HepG2 (cell line): ENCODE measurements around the gene DHRS11. TPM values are rescaled to one million over a fixed set of nuclear protein-coding genes. Genes with fewer than 3 reads are reported as not detected.

Source experiments
- BRD4 ChIP-seq: sonication (generic); formaldehyde crosslinking; IDR thresholded peaks from 2 replicates; pipeline ENCODE4 v1.4.0; 2020; ENCODE audit warnings: missing genetic modification reagents
- ETV5 ChIP-seq: IDR thresholded peaks from 2 replicates; pipeline ENCODE4 v1.6.1; 2018; ENCODE audit warnings: missing biosample characterization, missing genetic modification reagents, inconsistent platforms, borderline replicate concordance
- FOSL2 ChIP-seq: sonication (generic); formaldehyde crosslinking; IDR thresholded peaks from 2 replicates; pipeline ENCODE4 v1.4.0; 2020; ENCODE audit warnings: missing genetic modification reagents
- HDAC6 ChIP-seq: fragments of 200-600 bp; sonication (generic); IDR thresholded peaks from 2 replicates; pipeline ENCODE4 v1.7.0; 2017; ENCODE audit warnings: mild to moderate bottlenecking, antibody characterized with exemption, low read length, low read depth
- HNF4A ChIP-seq: sonication (generic); formaldehyde crosslinking; IDR thresholded peaks from 2 replicates; pipeline ENCODE4 v1.4.0; 2020; ENCODE audit warnings: missing genetic modification reagents
- HOXA3 ChIP-seq: sonication (generic); formaldehyde crosslinking; IDR thresholded peaks from 2 replicates; pipeline ENCODE4 v1.5.0; 2020; ENCODE audit warnings: missing genetic modification reagents
- PCBP1 ChIP-seq: fragments of 200-400 bp; formaldehyde crosslinking; IDR thresholded peaks from 2 replicates; pipeline ENCODE4 v1.6.1; 2017; ENCODE audit warnings: mild to moderate bottlenecking, low read depth, low read length, borderline replicate concordance
- TEF ChIP-seq: sonication (generic); formaldehyde crosslinking; IDR thresholded peaks from 2 replicates; pipeline ENCODE4 v1.5.0; 2020; ENCODE audit warnings: missing genetic modification reagents
- ZNF143 ChIP-seq: sonication (generic); formaldehyde crosslinking; IDR thresholded peaks from 2 replicates; pipeline ENCODE4 v1.4.0; 2020; ENCODE audit warnings: missing genetic modification reagents
- ZNF260 ChIP-seq: sonication (generic); formaldehyde crosslinking; IDR thresholded peaks from 2 replicates; pipeline ENCODE4 v1.4.0; 2020; ENCODE audit warnings: missing genetic modification reagents, low read depth, mild to moderate bottlenecking, borderline replicate concordance
- ZNF326 ChIP-seq: sonication (generic); formaldehyde crosslinking; IDR thresholded peaks from 2 replicates; pipeline ENCODE4 v1.4.0; 2020; ENCODE audit warnings: missing genetic modification reagents, borderline replicate concordance
- ZNF362 ChIP-seq: sonication (generic); formaldehyde crosslinking; IDR thresholded peaks from 2 replicates; pipeline ENCODE4 v1.4.0; 2020; ENCODE audit warnings: missing genetic modification reagents, mild to moderate bottlenecking, borderline replicate concordance
- ZNF687 ChIP-seq: sonication (generic); formaldehyde crosslinking; IDR thresholded peaks from 2 replicates; pipeline ENCODE4 v1.5.1; 2020; ENCODE audit warnings: mild to moderate bottlenecking, missing genetic modification reagents, moderate library complexity
- ZNF768 ChIP-seq: sonication (generic); formaldehyde crosslinking; IDR thresholded peaks from 2 replicates; pipeline ENCODE4 v1.4.0; 2020; ENCODE audit warnings: missing genetic modification reagents
- polyA plus RNA-seq, 8 experiments: library from polyadenylated mRNA; depleted of rRNA in 3 of 8; stranded (reverse) in 7 of 8; unstranded in 1 of 8; fragments of >200 nt; fragmentation: Illumina TruSeq in 4 of 8; extraction: Trizol in 4 of 8; gene quantifications; 2 replicates each; pipeline versions ENCODE4 v1.2.1 to v1.2.3, GENCODE V29; 2011 to 2016; ENCODE audit warnings: low read depth in 4 of 8, missing spikeins in 1 of 8, mixed read lengths in 1 of 8; ENCODE audit not compliant: insufficient read depth in 1 of 8
- total RNA-seq, 5 experiments: library from RNA; depleted of rRNA; stranded (reverse); fragments of >200 nt; fragmentation: Illumina TruSeq; extraction: Trizol; gene quantifications; 2 replicates each; pipeline ENCODE4 v1.2.3, GENCODE V29; 2016; ENCODE audit warnings: low read depth in 1 of 5
- TF ChIP-seq, protein P1 (sequence below): sonication (generic); formaldehyde crosslinking; IDR thresholded peaks from 2 replicates; pipeline ENCODE4 v1.4.0; 2020; ENCODE audit warnings: missing genetic modification reagents
- TF ChIP-seq, protein P2 (sequence below): sonication (generic); formaldehyde crosslinking; IDR thresholded peaks from 2 replicates; pipeline ENCODE4 v1.4.0; 2020; ENCODE audit warnings: missing genetic modification reagents, borderline replicate concordance

Gene DHRS11
- total and polyA plus RNA-seq, 2 of the 13 experiments (the other 11 are each of a cell fraction or from before 2014, with no cell fraction given), result 28.4 to 41.9 TPM

DNA sequence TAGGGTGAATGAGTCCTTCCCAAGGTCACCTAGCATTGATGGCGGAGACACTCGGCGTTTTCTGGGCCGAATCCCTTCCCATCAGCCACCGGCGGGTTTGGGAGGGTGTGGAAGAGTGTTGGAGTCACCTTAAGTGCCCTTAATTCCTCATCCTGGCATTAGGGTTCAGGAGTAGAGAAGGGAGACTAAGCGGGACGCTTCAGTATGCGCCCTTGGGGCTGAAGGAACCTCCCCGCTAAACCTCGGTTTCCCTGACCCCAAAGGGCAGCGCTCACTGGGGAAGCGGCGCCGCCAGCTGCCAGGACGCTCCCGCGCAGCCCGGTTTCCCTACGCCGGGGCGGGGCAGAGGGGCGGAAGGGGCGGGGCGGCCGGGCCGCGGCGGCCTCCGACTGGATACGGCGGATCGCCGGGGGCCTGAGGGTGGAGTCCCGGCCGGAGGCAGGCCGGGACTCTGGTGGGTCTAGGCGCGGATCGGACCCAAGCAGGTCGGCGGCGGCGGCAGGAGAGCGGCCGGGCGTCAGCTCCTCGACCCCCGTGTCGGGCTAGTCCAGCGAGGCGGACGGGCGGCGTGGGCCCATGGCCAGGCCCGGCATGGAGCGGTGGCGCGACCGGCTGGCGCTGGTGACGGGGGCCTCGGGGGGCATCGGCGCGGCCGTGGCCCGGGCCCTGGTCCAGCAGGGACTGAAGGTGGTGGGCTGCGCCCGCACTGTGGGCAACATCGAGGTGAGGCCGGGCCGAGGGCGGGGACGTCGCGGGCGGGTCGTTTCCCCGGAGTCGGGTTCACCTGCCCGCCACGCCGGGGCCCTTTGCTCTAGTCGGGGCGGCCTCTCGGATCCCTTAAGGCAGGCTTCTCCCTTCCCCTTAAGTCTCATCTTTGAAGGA, at the start of gene DHRS11 (continued):
- peak; percentile 61 for TF ChIP-seq ZNF687
- TF ChIP-seq ZNF143 (CRISPR knock-in tag), result peak; percentile 32; the same call in 1 of the 2 replicates
- TF ChIP-seq TEF (CRISPR knock-in tag), result no peak
- peak; percentile 20; the same call in 1 of the 2 replicates for TF ChIP-seq ETV5 (CRISPR knock-in tag)
- TF ChIP-seq, protein P1, sequence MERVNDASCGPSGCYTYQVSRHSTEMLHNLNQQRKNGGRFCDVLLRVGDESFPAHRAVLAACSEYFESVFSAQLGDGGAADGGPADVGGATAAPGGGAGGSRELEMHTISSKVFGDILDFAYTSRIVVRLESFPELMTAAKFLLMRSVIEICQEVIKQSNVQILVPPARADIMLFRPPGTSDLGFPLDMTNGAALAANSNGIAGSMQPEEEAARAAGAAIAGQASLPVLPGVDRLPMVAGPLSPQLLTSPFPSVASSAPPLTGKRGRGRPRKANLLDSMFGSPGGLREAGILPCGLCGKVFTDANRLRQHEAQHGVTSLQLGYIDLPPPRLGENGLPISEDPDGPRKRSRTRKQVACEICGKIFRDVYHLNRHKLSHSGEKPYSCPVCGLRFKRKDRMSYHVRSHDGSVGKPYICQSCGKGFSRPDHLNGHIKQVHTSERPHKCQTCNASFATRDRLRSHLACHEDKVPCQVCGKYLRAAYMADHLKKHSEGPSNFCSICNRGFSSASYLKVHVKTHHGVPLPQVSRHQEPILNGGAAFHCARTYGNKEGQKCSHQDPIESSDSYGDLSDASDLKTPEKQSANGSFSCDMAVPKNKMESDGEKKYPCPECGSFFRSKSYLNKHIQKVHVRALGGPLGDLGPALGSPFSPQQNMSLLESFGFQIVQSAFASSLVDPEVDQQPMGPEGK (CRISPR knock-in tag), result 0 out of 2 replicates have a peak, but pooled peaks have one; percentile 15
- TF ChIP-seq, protein P2, sequence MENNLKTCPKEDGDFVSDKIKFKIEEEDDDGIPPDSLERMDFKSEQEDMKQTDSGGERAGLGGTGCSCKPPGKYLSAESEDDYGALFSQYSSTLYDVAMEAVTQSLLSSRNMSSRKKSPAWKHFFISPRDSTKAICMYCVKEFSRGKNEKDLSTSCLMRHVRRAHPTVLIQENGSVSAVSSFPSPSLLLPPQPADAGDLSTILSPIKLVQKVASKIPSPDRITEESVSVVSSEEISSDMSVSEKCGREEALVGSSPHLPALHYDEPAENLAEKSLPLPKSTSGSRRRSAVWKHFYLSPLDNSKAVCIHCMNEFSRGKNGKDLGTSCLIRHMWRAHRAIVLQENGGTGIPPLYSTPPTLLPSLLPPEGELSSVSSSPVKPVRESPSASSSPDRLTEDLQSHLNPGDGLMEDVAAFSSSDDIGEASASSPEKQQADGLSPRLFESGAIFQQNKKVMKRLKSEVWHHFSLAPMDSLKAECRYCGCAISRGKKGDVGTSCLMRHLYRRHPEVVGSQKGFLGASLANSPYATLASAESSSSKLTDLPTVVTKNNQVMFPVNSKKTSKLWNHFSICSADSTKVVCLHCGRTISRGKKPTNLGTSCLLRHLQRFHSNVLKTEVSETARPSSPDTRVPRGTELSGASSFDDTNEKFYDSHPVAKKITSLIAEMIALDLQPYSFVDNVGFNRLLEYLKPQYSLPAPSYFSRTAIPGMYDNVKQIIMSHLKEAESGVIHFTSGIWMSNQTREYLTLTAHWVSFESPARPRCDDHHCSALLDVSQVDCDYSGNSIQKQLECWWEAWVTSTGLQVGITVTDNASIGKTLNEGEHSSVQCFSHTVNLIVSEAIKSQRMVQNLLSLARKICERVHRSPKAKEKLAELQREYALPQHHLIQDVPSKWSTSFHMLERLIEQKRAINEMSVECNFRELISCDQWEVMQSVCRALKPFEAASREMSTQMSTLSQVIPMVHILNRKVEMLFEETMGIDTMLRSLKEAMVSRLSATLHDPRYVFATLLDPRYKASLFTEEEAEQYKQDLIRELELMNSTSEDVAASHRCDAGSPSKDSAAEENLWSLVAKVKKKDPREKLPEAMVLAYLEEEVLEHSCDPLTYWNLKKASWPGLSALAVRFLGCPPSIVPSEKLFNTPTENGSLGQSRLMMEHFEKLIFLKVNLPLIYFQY (CRISPR knock-in tag), result no peak
- no peak for TF ChIP-seq ZNF362
- TF ChIP-seq PCBP1, result no peak
- no peak for TF ChIP-seq HNF4A (CRISPR knock-in tag)
- TF ChIP-seq HOXA3 (CRISPR knock-in tag), result 0 out of 2 replicates have a peak, but pooled peaks have one; percentile 17
- TF ChIP-seq FOSL2 (CRISPR knock-in tag), result no peak
- no peak for TF ChIP-seq ZNF260
- no peak; the same call in 1 of the 2 replicates for TF ChIP-seq BRD4 (CRISPR knock-in tag)
- 0 out of 2 replicates have a peak, but pooled peaks have one; percentile 11 for TF ChIP-seq ZNF768 (CRISPR knock-in tag)
- TF ChIP-seq HDAC6, result no peak
- TF ChIP-seq ZNF326 (CRISPR knock-in tag), result no peak
